ENCODE measurements around the gene IKZF3.

DNA sequence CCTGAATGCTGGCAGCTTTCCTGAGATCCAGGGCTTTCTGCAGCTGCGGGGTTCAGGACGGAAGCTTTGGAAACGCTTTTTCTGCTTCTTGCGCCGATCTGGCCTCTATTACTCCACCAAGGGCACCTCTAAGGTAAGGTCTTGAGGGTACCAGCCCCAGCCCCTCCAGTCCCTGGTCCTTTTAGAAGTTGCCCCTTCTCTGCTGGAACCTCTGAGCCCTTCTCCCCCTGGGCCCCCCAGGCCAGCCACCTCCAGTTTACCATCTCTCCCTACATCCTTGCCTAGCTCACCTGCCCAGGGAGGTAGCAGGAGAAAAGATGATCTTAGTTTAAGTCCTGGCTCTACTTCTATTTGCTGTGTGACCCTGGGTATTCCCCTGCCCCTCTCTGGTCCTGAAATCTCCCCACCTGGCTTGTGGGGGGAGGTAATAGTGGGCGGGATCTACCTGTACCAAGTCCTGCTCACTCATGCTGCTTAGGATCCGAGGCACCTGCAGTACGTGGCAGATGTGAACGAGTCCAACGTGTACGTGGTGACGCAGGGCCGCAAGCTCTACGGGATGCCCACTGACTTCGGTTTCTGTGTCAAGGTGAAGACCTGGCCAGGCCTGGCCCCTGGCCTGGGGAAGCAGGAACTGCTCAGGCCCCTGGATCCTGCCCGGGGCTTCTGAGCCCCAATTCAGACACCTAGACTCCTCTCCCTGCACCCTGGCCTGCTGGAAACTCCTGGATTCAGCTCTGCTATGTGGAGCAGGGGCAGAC is 119.9 kb downstream of the IKZF3 start:
- TF ChIP-seq CTCF (IDR thresholded peaks at IDR 0.05; ENCODE audit: low read depth, low read length) (no peak), EZH2phosphoT487 (IDR thresholded peaks at IDR 0.05; ENCODE audit: low read depth) (no peak)
